Right atrium auricular region (tissue), 2 donors: Measurements from ENCODE around the gene CYTH1. TPM values are rescaled to one million over a fixed set of nuclear protein-coding genes. Genes with fewer than 3 reads are reported as not detected.

Experiments used
- DNase-seq: peaks from one replicate; pipeline ENCODE4 v3.0.0-alpha.2; 2019; ENCODE audit warnings: low spot score
- H3K27ac ChIP-seq, 2 donors: fragments of 200-600 bp; sonication (generic); 1 replicate in 1 of 2; 2 replicates in 1 of 2; pipeline ENCODE4 v1.5.1; 2016 to 2019
- H3K27me3 ChIP-seq, 2 donors: fragments of 200-600 bp; sonication (generic); one replicate each; pipeline versions ENCODE4 v1.5.1 to v1.6.0; 2017 to 2019
- H3K36me3 ChIP-seq: fragments of 200-600 bp; sonication (generic); one replicate; pipeline ENCODE4 v1.5.1; 2016
- H3K4me1 ChIP-seq, 2 donors: fragments of 200-600 bp; sonication (generic); one replicate each; pipeline versions ENCODE4 v1.5.1 to v1.6.0; 2017 to 2019
- H3K4me3 ChIP-seq, 2 donors: fragments of 200-600 bp; sonication (generic); 1 replicate in 1 of 2; 2 replicates in 1 of 2; pipeline ENCODE4 v1.5.1; 2017 to 2019; ENCODE audit warnings: mild to moderate bottlenecking in 1 of 2, moderate library complexity in 1 of 2
- H3K9me3 ChIP-seq, 2 donors: fragments of 200-600 bp; sonication (generic); one replicate each; pipeline ENCODE4 v1.5.1; 2019
- total RNA-seq, 2 donors: library from RNA; depleted of rRNA; stranded (reverse); fragments of >200 nt; gene quantifications; one replicate each; pipeline ENCODE4 v1.1.0, GENCODE V29; 2016
- TF ChIP-seq, protein P1 (sequence below), 2 donors: fragments of 200-600 bp; sonication (generic); IDR thresholded peaks; one replicate each; pipeline ENCODE4 v1.5.1; 2019; ENCODE audit warnings: antibody characterized with exemption in 2 of 2

Gene CYTH1
- total RNA-seq, 2 donors from 2014 or later, result 23.8 to 31.0 TPM

GRCh38 chr17:78803186-78803845, 21.2 kb upstream of the CYTH1 start:
- Histone ChIP-seq H3K4me1 (peaks cover 0 to 10% of the 10 kb centered on the region in 2 donors), H3K4me3 (no peak overlapping the region), H3K36me3 (peaks cover 87% of the 10 kb centered on the region), H3K9me3 (no peaks in the 10 kb centered on the region), H3K27ac (no peak overlapping the region), H3K27me3 (no peaks in the 10 kb centered on the region)
- TF ChIP-seq, protein P1, sequence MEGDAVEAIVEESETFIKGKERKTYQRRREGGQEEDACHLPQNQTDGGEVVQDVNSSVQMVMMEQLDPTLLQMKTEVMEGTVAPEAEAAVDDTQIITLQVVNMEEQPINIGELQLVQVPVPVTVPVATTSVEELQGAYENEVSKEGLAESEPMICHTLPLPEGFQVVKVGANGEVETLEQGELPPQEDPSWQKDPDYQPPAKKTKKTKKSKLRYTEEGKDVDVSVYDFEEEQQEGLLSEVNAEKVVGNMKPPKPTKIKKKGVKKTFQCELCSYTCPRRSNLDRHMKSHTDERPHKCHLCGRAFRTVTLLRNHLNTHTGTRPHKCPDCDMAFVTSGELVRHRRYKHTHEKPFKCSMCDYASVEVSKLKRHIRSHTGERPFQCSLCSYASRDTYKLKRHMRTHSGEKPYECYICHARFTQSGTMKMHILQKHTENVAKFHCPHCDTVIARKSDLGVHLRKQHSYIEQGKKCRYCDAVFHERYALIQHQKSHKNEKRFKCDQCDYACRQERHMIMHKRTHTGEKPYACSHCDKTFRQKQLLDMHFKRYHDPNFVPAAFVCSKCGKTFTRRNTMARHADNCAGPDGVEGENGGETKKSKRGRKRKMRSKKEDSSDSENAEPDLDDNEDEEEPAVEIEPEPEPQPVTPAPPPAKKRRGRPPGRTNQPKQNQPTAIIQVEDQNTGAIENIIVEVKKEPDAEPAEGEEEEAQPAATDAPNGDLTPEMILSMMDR (IDR thresholded peaks at IDR 0.05), result no peak
- DNase-seq, result no peak

- Histone ChIP-seq H3K36me3 (peaks cover 87% of the 10 kb centered on the region), H3K9me3 (no peaks in the 10 kb centered on the region), H3K27ac (no peak overlapping the region), H3K4me3 (no peak overlapping the region), H3K27me3 (no peaks in the 10 kb centered on the region), H3K4me1 (peaks cover 0 to 10% of the 10 kb centered on the region in 2 donors)
- no peak for DNase-seq
- TF ChIP-seq, protein P1 (IDR thresholded peaks at IDR 0.05), result no peak
These were observed 20.4 kb upstream of the CYTH1 start for GRCh38 chr17:78802459-78802858.

- Histone ChIP-seq H3K27me3 (no peaks in the 10 kb centered on the region), H3K9me3 (no peaks in the 10 kb centered on the region), H3K4me1 (peaks cover 0 to 10% of the 10 kb centered on the region in 2 donors), H3K36me3 (peaks cover 87% of the 10 kb centered on the region), H3K27ac (no peak overlapping the region), H3K4me3 (no peak overlapping the region)
- DNase-seq, result no peak
- TF ChIP-seq, protein P1 (IDR thresholded peaks at IDR 0.05), result no peak
These were observed 19.9 kb upstream of the CYTH1 start for GRCh38 chr17:78802008-78802407.

DNA sequence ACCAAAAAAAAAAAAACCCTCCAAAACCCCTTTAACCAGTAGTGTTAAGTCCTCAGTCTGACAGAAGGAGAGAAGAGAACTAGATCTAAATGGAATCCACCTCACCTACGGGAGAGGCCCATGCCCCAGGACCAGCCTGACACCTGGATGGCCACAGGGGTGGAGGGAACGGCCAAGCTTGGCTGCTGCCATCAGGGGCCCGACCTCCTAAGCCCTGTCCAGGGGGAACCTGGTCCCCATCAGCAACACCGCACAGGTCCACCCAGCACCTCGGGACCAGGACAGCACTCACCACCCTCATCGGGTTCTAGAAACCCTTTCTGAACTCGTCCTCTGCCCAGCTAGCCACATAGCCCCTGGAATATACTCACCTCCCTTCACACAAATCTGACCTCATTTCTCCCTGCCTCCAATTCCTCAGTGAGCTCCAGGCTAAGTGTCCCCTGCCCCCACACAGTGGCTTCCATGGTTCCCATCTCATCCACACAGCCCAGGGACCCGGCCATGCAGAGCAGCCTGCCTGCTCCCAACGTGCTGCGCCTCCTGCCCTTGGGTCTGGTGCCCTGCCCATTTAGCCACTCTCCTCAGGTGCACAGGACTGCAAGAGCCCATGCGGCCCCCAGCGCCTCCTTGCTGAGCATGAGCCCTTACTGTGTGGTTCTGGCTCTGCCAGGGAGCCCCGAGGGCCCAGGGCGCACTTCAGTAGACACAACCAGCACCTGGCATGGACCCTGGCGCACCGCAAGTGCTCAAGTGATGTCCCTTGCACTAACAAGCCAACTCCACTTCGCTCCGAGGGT, 18.3 kb upstream of the CYTH1 start:
- Histone ChIP-seq H3K27me3 (no peaks in the 10 kb centered on the region), H3K4me3 (no peak overlapping the region), H3K27ac (no peak overlapping the region), H3K4me1 (peaks cover 0 to 10% of the 10 kb centered on the region in 2 donors), H3K9me3 (no peaks in the 10 kb centered on the region), H3K36me3 (peaks cover 78% of the 10 kb centered on the region)
- no peak for DNase-seq
- TF ChIP-seq, protein P1 (IDR thresholded peaks at IDR 0.05), result no peak

GRCh38 chr17:78798695-78799559, 16.9 kb upstream of the CYTH1 start:
- Histone ChIP-seq H3K36me3 (peaks cover 78% of the 10 kb centered on the region), H3K27me3 (no peaks in the 10 kb centered on the region), H3K4me3 (no peak overlapping the region), H3K4me1 (peaks cover 0 to 12% of the 10 kb centered on the region in 2 donors), H3K27ac (no peak overlapping the region), H3K9me3 (no peaks in the 10 kb centered on the region)
- TF ChIP-seq, protein P1 (IDR thresholded peaks at IDR 0.05), result peak; percentile 22 to 67
- DNase-seq, result no peak
